LNCAP (cell line): Measurements from ENCODE around the gene TRIM14.

Experiments
- CTCF ChIP-seq: fragments of 450-650 bp; IDR thresholded peaks from 2 replicates; pipeline ENCODE4 v1.5.1; 2017; ENCODE audit warnings: mild to moderate bottlenecking

The TRIM14 gene

GRCh38 chr9:98136489-98136888, 17.5 kb upstream of the TRIM14 start:
- TF ChIP-seq CTCF: no peak

- TF ChIP-seq CTCF: no peak
These were observed 16.9 kb upstream of the TRIM14 start for GRCh38 chr9:98135938-98136337.

GRCh38 chr9:98135558-98135934, 16.5 kb upstream of the TRIM14 start:
- TF ChIP-seq CTCF: no peak

GRCh38 chr9:98134702-98135557, 15.9 kb upstream of the TRIM14 start:
- TF ChIP-seq CTCF: no peak

GRCh38 chr9:98132806-98133631, 14.0 kb upstream of the TRIM14 start:
- TF ChIP-seq CTCF: no peak

GRCh38 chr9:98132158-98132557, 13.1 kb upstream of the TRIM14 start:
- TF ChIP-seq CTCF: no peak

GRCh38 chr9:98130576-98131228, 11.7 kb upstream of the TRIM14 start:
- no peak for TF ChIP-seq CTCF
